ENCODE results near the gene MAPT.
A peak's percentile ranks its signal among the peaks of the same experiment; 100 is the strongest.

The MAPT gene

GRCh38 chr17:45886852-45887251 is 7.5 kb upstream of the MAPT start:
- TF ChIP-seq, protein P1, sequence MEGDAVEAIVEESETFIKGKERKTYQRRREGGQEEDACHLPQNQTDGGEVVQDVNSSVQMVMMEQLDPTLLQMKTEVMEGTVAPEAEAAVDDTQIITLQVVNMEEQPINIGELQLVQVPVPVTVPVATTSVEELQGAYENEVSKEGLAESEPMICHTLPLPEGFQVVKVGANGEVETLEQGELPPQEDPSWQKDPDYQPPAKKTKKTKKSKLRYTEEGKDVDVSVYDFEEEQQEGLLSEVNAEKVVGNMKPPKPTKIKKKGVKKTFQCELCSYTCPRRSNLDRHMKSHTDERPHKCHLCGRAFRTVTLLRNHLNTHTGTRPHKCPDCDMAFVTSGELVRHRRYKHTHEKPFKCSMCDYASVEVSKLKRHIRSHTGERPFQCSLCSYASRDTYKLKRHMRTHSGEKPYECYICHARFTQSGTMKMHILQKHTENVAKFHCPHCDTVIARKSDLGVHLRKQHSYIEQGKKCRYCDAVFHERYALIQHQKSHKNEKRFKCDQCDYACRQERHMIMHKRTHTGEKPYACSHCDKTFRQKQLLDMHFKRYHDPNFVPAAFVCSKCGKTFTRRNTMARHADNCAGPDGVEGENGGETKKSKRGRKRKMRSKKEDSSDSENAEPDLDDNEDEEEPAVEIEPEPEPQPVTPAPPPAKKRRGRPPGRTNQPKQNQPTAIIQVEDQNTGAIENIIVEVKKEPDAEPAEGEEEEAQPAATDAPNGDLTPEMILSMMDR (IDR thresholded peaks at IDR 0.05; ENCODE audit: low read depth, low read length), result no peak
- DNase-seq (ENCODE audit: low read depth in 2 of 2), result no peak
- no peak overlapping the region for H3K4me3 ChIP-seq (replicated peaks in 1 of 2; ENCODE audit: low read depth in 2 of 2, low read length in 2 of 2)

- no peak overlapping the region for H3K4me3 ChIP-seq (replicated peaks in 1 of 2; ENCODE audit: low read depth in 2 of 2, low read length in 2 of 2)
- TF ChIP-seq, protein P1 (IDR thresholded peaks at IDR 0.05; ENCODE audit: low read depth, low read length), result no peak
- DNase-seq (ENCODE audit: low read depth in 2 of 2), result no peak
Observed at GRCh38 chr17:45888392-45888791, 6.0 kb upstream of the MAPT start.

GRCh38 chr17:45889579-45889978 is 4.8 kb upstream of the MAPT start:
- H3K4me3 ChIP-seq (replicated peaks in 1 of 2; ENCODE audit: low read depth in 2 of 2, low read length in 2 of 2), result no peak overlapping the region
- no peak for DNase-seq (ENCODE audit: low read depth in 2 of 2)
- TF ChIP-seq, protein P1 (IDR thresholded peaks at IDR 0.05; ENCODE audit: low read depth, low read length), result no peak

DNA sequence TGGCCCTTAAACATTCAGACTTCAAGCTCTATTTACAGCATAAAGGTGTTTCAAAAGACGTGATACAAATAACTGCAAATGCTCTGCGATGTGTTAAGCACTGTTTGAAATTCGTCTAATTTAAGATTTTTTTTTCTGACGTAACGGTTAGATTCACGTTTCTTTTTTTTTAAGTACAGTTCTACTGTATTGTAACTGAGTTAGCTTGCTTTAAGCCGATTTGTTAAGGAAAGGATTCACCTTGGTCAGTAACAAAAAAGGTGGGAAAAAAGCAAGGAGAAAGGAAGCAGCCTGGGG is 681 bp upstream of the MAPT start:
- TF ChIP-seq, protein P1 (IDR thresholded peaks at IDR 0.05; ENCODE audit: low read depth, low read length), result no peak
- DNase-seq (ENCODE audit: low read depth in 2 of 2), result no peak
- peak overlapping the region; percentile 47 to 56 for H3K4me3 ChIP-seq (replicated peaks in 1 of 2; ENCODE audit: low read depth in 2 of 2, low read length in 2 of 2)

- DNase-seq (ENCODE audit: low read depth in 2 of 2), result peak in 1 of 2 donors; percentile 32
- H3K4me3 ChIP-seq (replicated peaks in 1 of 2; ENCODE audit: low read depth in 2 of 2, low read length in 2 of 2), result peak overlapping the region in 1 of 2 donors; percentile 67
- TF ChIP-seq, protein P1 (IDR thresholded peaks at IDR 0.05; ENCODE audit: low read depth, low read length), result no peak
Observed at GRCh38 chr17:45895304-45895968, 1.1 kb downstream of the MAPT start.

- H3K4me3 ChIP-seq (replicated peaks in 1 of 2; ENCODE audit: low read depth in 2 of 2, low read length in 2 of 2), result no peak overlapping the region
- TF ChIP-seq, protein P1 (IDR thresholded peaks at IDR 0.05; ENCODE audit: low read depth, low read length), result no peak
- DNase-seq (ENCODE audit: low read depth in 2 of 2), result no peak
Observed at GRCh38 chr17:45895969-45896785, 1.8 kb downstream of the MAPT start.
